Endothelial cell of umbilical vein (primary cell): Measurements from ENCODE around the gene ANTXRL. TPM values are rescaled to one million over a fixed set of nuclear protein-coding genes. Genes with fewer than 3 reads are reported as not detected.
"Not testable (repeated sequence)": the region's sequence is repeated elsewhere in the genome, so short reads cannot be mapped to it uniquely, and the experiment has no call there.

Experiments used
- BruUV-seq: library from RNA; stranded (reverse); fragments of 400-500 nt; replicated peaks from 2 replicates; lab custom pipeline; 2021; lab: Mats Ljungman, UMichigan
- CTCF ChIA-PET: fragments of 300-600, 350-600 bp; sonication (Branson Sonifier 250); formaldehyde crosslinking; loops from one replicate; lab custom pipeline; 2021; ENCODE audit warnings: antibody characterized with exemption, inconsistent platforms; lab: Charles Lee
- POLR2A ChIA-PET: fragments of 300-600, 350-600 bp; sonication (Branson Sonifier 250); formaldehyde crosslinking; loops from one replicate; lab custom pipeline; 2021; ENCODE audit warnings: antibody characterized with exemption, inconsistent platforms; lab: Charles Lee
- DNase-seq: peaks from one replicate; pipeline ENCODE4 v3.0.0-alpha.2; 2011; ENCODE audit warnings: low read depth, low spot score
- FAIRE-seq: peaks from 2 replicates; lab custom pipeline; 2011; peaks lifted over from hg19 to GRCh38; lab: Jason Lieb, UNC
- H2AFZ ChIP-seq: 2 replicates; pipeline ENCODE4 v1.6.0; 2012; ENCODE audit warnings: low read depth, low read length, control low read depth, inconsistent platforms
- H3K27ac ChIP-seq: 2 replicates; pipeline ENCODE4 v1.5.1; 2011; ENCODE audit warnings: low read depth, mild to moderate bottlenecking, control low read depth, low read length, moderate library complexity; ENCODE audit not compliant: insufficient read depth
- H3K27me3 ChIP-seq, 2 experiments: 2 replicates each; pipeline versions ENCODE4 v1.6.0 to v1.6.1; 2011; ENCODE audit warnings: low read length in 2 of 2, mixed read lengths in 1 of 2; ENCODE audit not compliant: control insufficient read depth in 2 of 2, insufficient read depth in 2 of 2
- H3K36me3 ChIP-seq, 2 experiments: 2 replicates in 1 of 2; 3 replicates in 1 of 2; pipeline ENCODE4 v1.5.1; 2011; ENCODE audit warnings: low read length in 2 of 2, mild to moderate bottlenecking in 1 of 2, moderate library complexity in 1 of 2; ENCODE audit not compliant: control insufficient read depth in 2 of 2, insufficient read depth in 2 of 2; ENCODE audit errors: extremely low read depth in 1 of 2
- H3K4me1 ChIP-seq: 3 replicates; pipeline ENCODE4 v1.5.1; 2011; ENCODE audit warnings: mild to moderate bottlenecking, low read length; ENCODE audit not compliant: control insufficient read depth, insufficient read depth; ENCODE audit errors: extremely low read depth
- H3K4me2 ChIP-seq: 2 replicates; pipeline ENCODE4 v1.6.1; 2011; ENCODE audit warnings: low read length, control low read depth, mixed read lengths; ENCODE audit not compliant: insufficient read depth
- H3K4me3 ChIP-seq, 3 experiments: fragments of 200-600 bp in 1 of 3; sonication (generic), shearing (Covaris generic) in 1 of 3; replicated peaks in 1 of 3; 2 replicates each; pipeline ENCODE4 v1.5.1; 2011 to 2016; ENCODE audit warnings: control low read depth in 3 of 3, low read length in 3 of 3, mild to moderate bottlenecking in 2 of 3, inconsistent platforms in 1 of 3, low read depth in 1 of 3, moderate library complexity in 1 of 3; ENCODE audit not compliant: insufficient read depth in 1 of 3
- H3K79me2 ChIP-seq: 2 replicates; pipeline ENCODE4 v1.6.0; 2012; ENCODE audit warnings: low read length, inconsistent platforms; ENCODE audit not compliant: control insufficient read depth, insufficient read depth
- H3K9ac ChIP-seq: replicated peaks from 2 replicates; pipeline ENCODE3; 2011; ENCODE audit warnings: low read length, control low read depth; ENCODE audit not compliant: insufficient read depth; ENCODE audit errors: extremely low read depth
- H3K9me1 ChIP-seq: replicated peaks from 3 replicates; pipeline ENCODE4 v1.6.0; 2011; ENCODE audit warnings: mild to moderate bottlenecking, low read length; ENCODE audit not compliant: control insufficient read depth, insufficient read depth; ENCODE audit errors: extremely low read depth
- H3K9me3 ChIP-seq: replicated peaks from 2 replicates; pipeline ENCODE4 v1.5.1; 2012; ENCODE audit warnings: low read length, inconsistent platforms; ENCODE audit not compliant: control insufficient read depth, insufficient read depth
- H4K20me1 ChIP-seq: replicated peaks from 2 replicates; pipeline ENCODE3; 2011; ENCODE audit warnings: mild to moderate bottlenecking, low read length; ENCODE audit not compliant: control insufficient read depth, insufficient read depth; ENCODE audit errors: extremely low read depth
- CTCF ChIP-seq, 2 donors: IDR thresholded peaks; 1 replicate in 1 of 2; 2 replicates in 1 of 2; pipeline ENCODE4 v1.5.1; 2011; ENCODE audit warnings: low read length in 2 of 2, mild to moderate bottlenecking in 2 of 2, moderate library complexity in 2 of 2, control low read depth in 1 of 2, inconsistent platforms in 1 of 2, low read depth in 1 of 2; ENCODE audit not compliant: insufficient read depth in 1 of 2; ENCODE audit errors: extremely low read depth in 1 of 2
- EZH2 ChIP-seq: IDR thresholded peaks from 2 replicates; pipeline ENCODE4 v1.6.1; 2012; ENCODE audit warnings: borderline replicate concordance, low read depth, mild to moderate bottlenecking, moderate library complexity, low read length, inconsistent platforms; ENCODE audit not compliant: severe bottlenecking
- FOS ChIP-seq: IDR thresholded peaks from 2 replicates; pipeline ENCODE4 v1.6.1; 2011; ENCODE audit warnings: mild to moderate bottlenecking, low read length, moderate library complexity, borderline replicate concordance; ENCODE audit not compliant: insufficient read depth
- GATA2 ChIP-seq: IDR thresholded peaks from 2 replicates; pipeline ENCODE4 v1.7.0; 2011; ENCODE audit warnings: low read depth, mild to moderate bottlenecking, moderate library complexity, mixed read lengths, low read length; ENCODE audit not compliant: insufficient read length, insufficient read depth
- MAX ChIP-seq: IDR thresholded peaks from 2 replicates; pipeline ENCODE4 v1.6.1; 2011; ENCODE audit not compliant: insufficient read depth, insufficient read length
- MYC ChIP-seq: IDR thresholded peaks from one replicate; pipeline ENCODE4 v1.6.1; 2011; ENCODE audit warnings: mild to moderate bottlenecking, low read depth, low read length
- POLR2A ChIP-seq: IDR thresholded peaks from 2 replicates; pipeline ENCODE4 v1.6.1; 2012; ENCODE audit warnings: low read depth, mild to moderate bottlenecking, control low read depth, low read length
- dilution Hi-C: fragments of 300-500 bp; cut with MboI; formaldehyde crosslinking; loops from one replicate; pipeline ENCODE4 v1.15.0; 2019; ENCODE audit warnings: low sequenced_read_pairs; ENCODE audit not compliant: extremely low pct_ligation_motif_present
- intact Hi-C: fragments of 100-400 bp; cut with micrococcal nuclease; formaldehyde crosslinking; loops from one replicate; pipeline ENCODE4 v1.10.0; 2022
- polyA plus RNA-seq, 4 experiments: library from polyadenylated mRNA; depleted of rRNA in 3 of 4; stranded (reverse) in 3 of 4; unstranded in 1 of 4; fragments of >200 nt; gene quantifications; 2 replicates each; pipeline versions ENCODE4 v1.2.1 to v1.2.3, GENCODE V29; 2011 to 2012; ENCODE audit warnings: missing spikeins in 1 of 4
- total RNA-seq: library from RNA; stranded (reverse); gene quantifications from 2 replicates; pipeline ENCODE4 v1.2.3, GENCODE V29; 2021

Gene ANTXRL
- total and polyA plus RNA-seq, 2 donors (not counting 3 experiments of a cell fraction or from before 2014, with no cell fraction given) = not detected

DNA sequence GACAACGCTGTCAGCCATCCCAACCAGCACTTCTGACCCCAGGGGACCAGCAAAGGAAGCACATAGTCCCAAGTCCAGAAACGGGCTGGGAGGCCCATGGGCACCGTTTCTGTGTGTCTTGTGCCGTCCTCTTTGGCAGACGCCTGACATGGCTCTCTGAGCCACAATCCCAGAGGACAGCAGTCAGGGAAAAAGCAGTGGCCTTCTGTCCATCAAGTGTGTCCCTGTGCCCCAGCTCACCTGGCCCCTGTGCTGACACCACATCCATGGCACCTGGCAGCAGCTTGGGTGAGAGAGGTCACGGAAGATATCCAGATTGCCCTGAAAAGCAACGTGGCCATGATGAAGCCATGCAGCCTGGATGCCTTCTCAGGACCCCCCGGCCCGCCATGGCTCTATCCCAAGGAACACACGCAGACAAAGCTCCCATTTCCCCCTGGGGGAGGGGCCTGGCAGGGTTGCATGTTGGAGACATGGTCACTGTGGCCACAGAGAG lies 38.1 kb upstream of the ANTXRL start:
- dilution Hi-C loops = no loop called here
- Histone ChIP-seq H3K9ac (no peak overlapping the region), H2AFZ (no peak overlapping the region), H3K9me1 (no peaks in the 10 kb centered on the region), H3K4me1 (no peaks in the 10 kb centered on the region), H3K4me2 (no peak overlapping the region), H4K20me1 (no peaks in the 10 kb centered on the region), H3K27ac (no peak overlapping the region), H3K36me3 (no peaks in the 10 kb centered on the region), H3K9me3 (no peaks in the 10 kb centered on the region), H3K4me3 (no peak overlapping the region), H3K79me2 (no peaks in the 10 kb centered on the region), H3K27me3 (no peaks in the 10 kb centered on the region)
- DNase-seq = no peak
- FAIRE-seq = no peak
- BruUV-seq = no TSS peak
- POLR2A ChIA-PET = no interaction called here
- CTCF ChIA-PET = no interaction called here
- TF ChIP-seq FOS = no peak
- no peak for TF ChIP-seq POLR2A
- TF ChIP-seq CTCF (IDR thresholded peaks at IDR 0.05; ENCODE audit: extremely low read depth in 1 of 2, insufficient read depth in 1 of 2, low read depth in 1 of 2, low read length in 2 of 2) = no peak
- no peak for TF ChIP-seq GATA2
- TF ChIP-seq MAX = no peak
- TF ChIP-seq MYC = no peak
- no peak for TF ChIP-seq EZH2
- intact Hi-C loops = no loop called here

- CTCF ChIA-PET = interaction anchor here (4.1 kb wide), 1 partner anchor 21 kb away, joined by 23 read pairs; no protein-coding TSS in a partner anchor
- H4K20me1 ChIP-seq, H3K9me1 ChIP-seq, H3K27ac ChIP-seq, dilution Hi-C loops, DNase-seq, BruUV-seq, H3K9ac ChIP-seq, H3K79me2 ChIP-seq, H3K36me3 ChIP-seq, POLR2A ChIA-PET, intact Hi-C loops, H3K4me3 ChIP-seq, H3K4me2 ChIP-seq, H3K27me3 ChIP-seq, H2AFZ ChIP-seq, H3K4me1 ChIP-seq, H3K9me3 ChIP-seq, FAIRE-seq: not testable (repeated sequence)
Observed at GRCh38 chr10:46249617-46250344, 37.0 kb upstream of the ANTXRL start.
